ENCODE results near the gene ATP6V0C.

GRCh38 chr16:2507052-2507659 is 6.6 kb upstream of the ATP6V0C start:
- TF ChIP-seq CTCF (IDR thresholded peaks at IDR 0.05; ENCODE audit: low read length) (no peak), EZH2 (IDR thresholded peaks at IDR 0.05; ENCODE audit: borderline replicate concordance, low read length) (no peak)

All from OCI-LY1 (cell line).